Stimulated activated naive CD4-positive, alpha-beta T cell (primary cell): Measurements from ENCODE around the gene ANXA9.

Experiments used
- DNase-seq, 6 experiments: peaks; one replicate each; lab custom pipeline; 2025; lab: John Stamatoyannopoulos, UW

The ANXA9 gene

GRCh38 chr1:151005729-151006319 lies 23.7 kb downstream of the ANXA9 start:
- DNase-seq = no peak

- peak in 3 of 6 experiments; percentile 17 to 40 (median 24) for DNase-seq
These were observed 24.4 kb downstream of the ANXA9 start, which contains the start of gene MINDY1 for GRCh38 chr1:151006327-151007052. MINDY1 (minus strand) TSS chr1:151006902; CDS start chr1:151002617, 4,285 bp downstream.

- no peak for DNase-seq
These were observed 25.8 kb downstream of the ANXA9 start for GRCh38 chr1:151007853-151008243.

- DNase-seq = peak; percentile 87 to 96 (median 91)
These were observed 26.4 kb downstream of the ANXA9 start, which contains the start of gene PRUNE1 for GRCh38 chr1:151008244-151009205. PRUNE1 (plus strand) TSS chr1:151008449; CDS start chr1:151008633, 184 bp downstream.

- DNase-seq = no peak
These were observed 27.1 kb downstream of the ANXA9 start for GRCh38 chr1:151009206-151009587.

- DNase-seq = no peak
These were observed 27.7 kb downstream of the ANXA9 start for GRCh38 chr1:151009674-151010345.

GRCh38 chr1:151010346-151010726 lies 28.2 kb downstream of the ANXA9 start:
- no peak for DNase-seq

GRCh38 chr1:151011154-151011850 lies 29.2 kb downstream of the ANXA9 start:
- no peak for DNase-seq

GRCh38 chr1:151012684-151013471 lies 30.8 kb downstream of the ANXA9 start:
- DNase-seq = no peak

GRCh38 chr1:151013518-151013917 lies 31.4 kb downstream of the ANXA9 start:
- no peak for DNase-seq

GRCh38 chr1:151024540-151025146 lies 42.6 kb downstream of the ANXA9 start:
- DNase-seq = peak; percentile 69 to 89 (median 80)

GRCh38 chr1:151026460-151026859 lies 44.4 kb downstream of the ANXA9 start:
- DNase-seq = no peak

GRCh38 chr1:151032164-151032563 lies 50.1 kb downstream of the ANXA9 start:
- DNase-seq = no peak

GRCh38 chr1:151035167-151035566 lies 53.1 kb downstream of the ANXA9 start:
- no peak for DNase-seq

- DNase-seq = no peak
These were observed 54.3 kb downstream of the ANXA9 start, which contains the start of gene BNIPL for GRCh38 chr1:151036356-151036755. BNIPL (plus strand) TSS chr1:151036586; CDS start chr1:151036726, 140 bp downstream.

GRCh38 chr1:151037032-151037431 lies 54.9 kb downstream of the ANXA9 start:
- no peak for DNase-seq

- no peak for DNase-seq
These were observed 57.4 kb downstream of the ANXA9 start for GRCh38 chr1:151039521-151039920.

GRCh38 chr1:151043163-151043562 lies 61.1 kb downstream of the ANXA9 start:
- DNase-seq = no peak
